ENCODE measurements around the gene NRG2.

Gene NRG2

GRCh38 chr5:139836469-139837208 lies 206.5 kb downstream of the NRG2 start:
- no peak for DNase-seq (ENCODE audit: insufficient read length)
- FAIRE-seq = no peak
- TF ChIP-seq TAF1 (IDR thresholded peaks at IDR 0.05; ENCODE audit: borderline replicate concordance, low read depth, low read length) = no peak
- TF ChIP-seq POLR2AphosphoS5 (IDR thresholded peaks at IDR 0.05; ENCODE audit: low read depth, low read length) = no peak
- TF ChIP-seq POLR2A (IDR thresholded peaks at IDR 0.05; ENCODE audit: low read depth, low read length) = no peak

GRCh38 chr5:139835656-139836055 lies 207.4 kb downstream of the NRG2 start:
- no peak for FAIRE-seq
- no peak for DNase-seq (ENCODE audit: insufficient read length)
- TF ChIP-seq TAF1 (IDR thresholded peaks at IDR 0.05; ENCODE audit: borderline replicate concordance, low read depth, low read length) = no peak
- no peak for TF ChIP-seq POLR2AphosphoS5 (IDR thresholded peaks at IDR 0.05; ENCODE audit: low read depth, low read length)
- TF ChIP-seq POLR2A (IDR thresholded peaks at IDR 0.05; ENCODE audit: low read depth, low read length) = no peak

- TF ChIP-seq POLR2A (IDR thresholded peaks at IDR 0.05; ENCODE audit: low read depth, low read length) (no peak), POLR2AphosphoS5 (IDR thresholded peaks at IDR 0.05; ENCODE audit: low read depth, low read length) (no peak), TAF1 (IDR thresholded peaks at IDR 0.05; ENCODE audit: borderline replicate concordance, low read depth, low read length) (no peak)
- DNase-seq (ENCODE audit: insufficient read length) (no peak), FAIRE-seq (no peak)
These were observed 209.6 kb downstream of the NRG2 start for GRCh38 chr5:139833525-139833924.

- no peak for DNase-seq (ENCODE audit: insufficient read length)
- no peak for TF ChIP-seq POLR2A (IDR thresholded peaks at IDR 0.05; ENCODE audit: low read depth, low read length)
- no peak for TF ChIP-seq TAF1 (IDR thresholded peaks at IDR 0.05; ENCODE audit: borderline replicate concordance, low read depth, low read length)
- FAIRE-seq = no peak
These were observed 211.5 kb downstream of the NRG2 start for GRCh38 chr5:139831624-139832023.

- DNase-seq (ENCODE audit: insufficient read length) = no peak
- TF ChIP-seq POLR2A (IDR thresholded peaks at IDR 0.05; ENCODE audit: low read depth, low read length) = no peak
- TF ChIP-seq TAF1 (IDR thresholded peaks at IDR 0.05; ENCODE audit: borderline replicate concordance, low read depth, low read length) = no peak
- no peak for TF ChIP-seq POLR2AphosphoS5 (IDR thresholded peaks at IDR 0.05; ENCODE audit: low read depth, low read length)
- no peak for FAIRE-seq
These were observed 213.6 kb downstream of the NRG2 start for GRCh38 chr5:139829471-139829870.

- TF ChIP-seq TAF1 (IDR thresholded peaks at IDR 0.05; ENCODE audit: borderline replicate concordance, low read depth, low read length) (no peak), POLR2A (IDR thresholded peaks at IDR 0.05; ENCODE audit: low read depth, low read length) (no peak), POLR2AphosphoS5 (IDR thresholded peaks at IDR 0.05; ENCODE audit: low read depth, low read length) (no peak)
- FAIRE-seq (no peak), DNase-seq (ENCODE audit: insufficient read length) (no peak)
These were observed 214.7 kb downstream of the NRG2 start for GRCh38 chr5:139828207-139828895.

- DNase-seq (ENCODE audit: insufficient read length) = no peak
- FAIRE-seq = no peak
- no peak for TF ChIP-seq POLR2AphosphoS5 (IDR thresholded peaks at IDR 0.05; ENCODE audit: low read depth, low read length)
- no peak for TF ChIP-seq POLR2A (IDR thresholded peaks at IDR 0.05; ENCODE audit: low read depth, low read length)
- TF ChIP-seq TAF1 (IDR thresholded peaks at IDR 0.05; ENCODE audit: borderline replicate concordance, low read depth, low read length) = no peak
These were observed 217.4 kb downstream of the NRG2 start for GRCh38 chr5:139825690-139826089.

- TF ChIP-seq TAF1 (IDR thresholded peaks at IDR 0.05; ENCODE audit: borderline replicate concordance, low read depth, low read length) (no peak), POLR2AphosphoS5 (IDR thresholded peaks at IDR 0.05; ENCODE audit: low read depth, low read length) (no peak), POLR2A (IDR thresholded peaks at IDR 0.05; ENCODE audit: low read depth, low read length) (no peak)
- DNase-seq (ENCODE audit: insufficient read length) = no peak
- FAIRE-seq = no peak
These were observed 219.2 kb downstream of the NRG2 start for GRCh38 chr5:139823757-139824355.

- DNase-seq (ENCODE audit: insufficient read length) (no peak), FAIRE-seq (no peak)
- TF ChIP-seq POLR2AphosphoS5 (IDR thresholded peaks at IDR 0.05; ENCODE audit: low read depth, low read length) (no peak), TAF1 (IDR thresholded peaks at IDR 0.05; ENCODE audit: borderline replicate concordance, low read depth, low read length) (no peak), POLR2A (IDR thresholded peaks at IDR 0.05; ENCODE audit: low read depth, low read length) (no peak)
These were observed 220.3 kb downstream of the NRG2 start for GRCh38 chr5:139822553-139823425.

- TF ChIP-seq POLR2AphosphoS5 (IDR thresholded peaks at IDR 0.05; ENCODE audit: low read depth, low read length) (no peak), TAF1 (IDR thresholded peaks at IDR 0.05; ENCODE audit: borderline replicate concordance, low read depth, low read length) (no peak), POLR2A (IDR thresholded peaks at IDR 0.05; ENCODE audit: low read depth, low read length) (no peak)
- no peak for FAIRE-seq
- DNase-seq (ENCODE audit: insufficient read length) = no peak
These were observed 221.1 kb downstream of the NRG2 start for GRCh38 chr5:139821806-139822552.
